ENCODE results near the gene CRIP2.

CRIP2 gene

DNA sequence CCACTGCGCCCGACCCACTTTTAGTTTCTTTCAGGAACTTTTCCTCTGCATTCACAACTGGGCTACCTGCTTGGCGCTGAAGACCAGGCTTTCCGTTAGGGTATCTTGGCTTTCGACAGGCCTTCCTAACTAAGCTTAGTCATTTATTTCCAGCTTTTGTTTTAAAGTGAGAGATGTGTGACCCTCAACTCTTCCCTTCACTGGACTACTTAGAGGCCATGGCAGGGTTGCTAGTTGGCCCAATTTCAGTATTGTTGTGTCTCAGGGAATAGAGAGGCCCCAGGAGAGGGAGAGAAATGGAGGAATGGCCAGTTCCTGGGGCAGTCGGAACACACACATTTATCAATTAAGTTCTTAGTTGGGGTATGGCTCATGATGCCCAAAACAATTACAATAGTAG lies 44.6 kb upstream of the CRIP2 start:
- DNase-seq (ENCODE audit: extremely low read depth, low read depth) = no peak
- no peak for TF ChIP-seq CTCF (IDR thresholded peaks at IDR 0.05; ENCODE audit: low read depth, low read length)

GRCh38 chr14:105430565-105430964 lies 44.1 kb upstream of the CRIP2 start:
- no peak for TF ChIP-seq CTCF (IDR thresholded peaks at IDR 0.05; ENCODE audit: low read depth, low read length)
- DNase-seq (ENCODE audit: extremely low read depth, low read depth) = no peak

- DNase-seq (ENCODE audit: extremely low read depth, low read depth) = no peak
- no peak for TF ChIP-seq CTCF (IDR thresholded peaks at IDR 0.05; ENCODE audit: low read depth, low read length)
Measured at GRCh38 chr14:105431256-105431655, 43.4 kb upstream of the CRIP2 start.

- TF ChIP-seq CTCF (IDR thresholded peaks at IDR 0.05; ENCODE audit: low read depth, low read length) = no peak
- no peak for DNase-seq (ENCODE audit: extremely low read depth, low read depth)
Measured at GRCh38 chr14:105432657-105433056, 42.0 kb upstream of the CRIP2 start.

DNA sequence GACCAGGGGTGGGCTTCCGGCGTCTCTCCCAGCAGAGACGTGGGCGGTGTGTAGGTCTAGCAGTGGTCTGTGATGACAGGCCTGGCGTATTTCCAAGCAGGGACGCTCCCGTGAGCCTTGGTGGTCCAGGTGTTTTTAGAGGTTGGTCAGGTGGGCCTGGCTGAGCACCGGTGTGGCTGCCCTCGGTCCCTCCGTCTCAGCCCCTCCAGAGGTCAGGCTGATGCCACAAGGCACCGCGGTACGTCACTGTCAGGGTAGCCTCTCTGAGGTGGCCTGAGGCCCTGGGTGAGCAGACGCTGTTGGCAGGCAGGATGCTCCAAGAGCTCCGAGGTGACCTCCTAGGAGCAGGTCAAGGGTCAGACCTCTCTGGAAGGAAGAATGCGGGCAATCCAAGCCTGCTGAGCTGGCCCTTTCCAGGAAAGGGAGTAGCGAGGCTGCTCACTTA lies 41.4 kb upstream of the CRIP2 start:
- TF ChIP-seq CTCF (IDR thresholded peaks at IDR 0.05; ENCODE audit: low read depth, low read length) = no peak
- no peak for DNase-seq (ENCODE audit: extremely low read depth, low read depth)

- no peak for TF ChIP-seq CTCF (IDR thresholded peaks at IDR 0.05; ENCODE audit: low read depth, low read length)
Measured at GRCh38 chr14:105436402-105436801, 38.2 kb upstream of the CRIP2 start.

GRCh38 chr14:105436891-105437722 lies 37.5 kb upstream of the CRIP2 start:
- DNase-seq (ENCODE audit: extremely low read depth, low read depth) = no peak
- TF ChIP-seq CTCF (IDR thresholded peaks at IDR 0.05; ENCODE audit: low read depth, low read length) = no peak

More at GRCh38 chr14:105436402-105436801, 38.2 kb upstream of the CRIP2 start:
- DNase-seq (ENCODE audit: extremely low read depth, low read depth) = no peak
